Mesothelial cell of epicardium (in vitro differentiated cells): ENCODE measurements around the gene UBQLN2. TPM values are rescaled to one million over a fixed set of nuclear protein-coding genes. Genes with fewer than 3 reads are reported as not detected.

Source experiments
- DNase-seq, 2 experiments: peaks; one replicate each; pipeline ENCODE4 v3.0.0; 2021; ENCODE audit warnings: low spot score in 2 of 2; ENCODE audit not compliant: unreplicated experiment in 2 of 2
- H3K27ac Mint-ChIP-seq: 2 replicates; pipeline ENCODE4 v1.8.0; 2021; ENCODE audit warnings: mixed read lengths
- H3K27me3 Mint-ChIP-seq: 2 replicates; pipeline ENCODE4 v1.8.0; 2021; ENCODE audit warnings: low read depth, mixed read lengths
- H3K36me3 Mint-ChIP-seq: 2 replicates; pipeline ENCODE4 v1.8.0; 2021; ENCODE audit warnings: mixed read lengths
- H3K4me1 Mint-ChIP-seq: 2 replicates; pipeline ENCODE4 v1.8.0; 2021; ENCODE audit warnings: mixed read lengths
- H3K4me3 Mint-ChIP-seq: 2 replicates; pipeline ENCODE4 v1.8.0; 2021; ENCODE audit warnings: mild to moderate bottlenecking, moderate library complexity, mixed read lengths
- H3K9me3 Mint-ChIP-seq: 2 replicates; pipeline ENCODE4 v1.8.0; 2021; ENCODE audit warnings: mixed read lengths
- CTCF ChIP-seq: fragments of 200-600 bp; sonication (generic); IDR thresholded peaks from one replicate; pipeline ENCODE4 v1.5.0; 2021; ENCODE audit warnings: antibody characterized with exemption; ENCODE audit not compliant: unreplicated experiment
- total RNA-seq: library from RNA; stranded (reverse); gene quantifications from 3 replicates; pipeline ENCODE4 v1.2.1, GENCODE V29; 2021

The UBQLN2 gene
- total RNA-seq, 1 donor from 2014 or later: 36.7 TPM

GRCh38 chrX:56615282-56615681 lies 51.9 kb downstream of the UBQLN2 start:
- H3K27ac Mint-ChIP-seq: no peak overlapping the region
- no peak for DNase-seq
- no peaks in the 10 kb centered on the region for H3K4me1 Mint-ChIP-seq
- H3K36me3 Mint-ChIP-seq: no peaks in the 10 kb centered on the region
- no peak for TF ChIP-seq CTCF
- H3K9me3 Mint-ChIP-seq: peaks cover 27% of the 10 kb centered on the region
- H3K4me3 Mint-ChIP-seq: no peak overlapping the region
- no peaks in the 10 kb centered on the region for H3K27me3 Mint-ChIP-seq

Other genes starting within 250 kb of the UBQLN2 start
- 47.1 to 48.4 TPM (median 47.9 TPM) in 3 replicates for gene NBDY, start 165.6 kb downstream of the UBQLN2 start, total RNA-seq